ENCODE results near the gene C2orf76.

DNA sequence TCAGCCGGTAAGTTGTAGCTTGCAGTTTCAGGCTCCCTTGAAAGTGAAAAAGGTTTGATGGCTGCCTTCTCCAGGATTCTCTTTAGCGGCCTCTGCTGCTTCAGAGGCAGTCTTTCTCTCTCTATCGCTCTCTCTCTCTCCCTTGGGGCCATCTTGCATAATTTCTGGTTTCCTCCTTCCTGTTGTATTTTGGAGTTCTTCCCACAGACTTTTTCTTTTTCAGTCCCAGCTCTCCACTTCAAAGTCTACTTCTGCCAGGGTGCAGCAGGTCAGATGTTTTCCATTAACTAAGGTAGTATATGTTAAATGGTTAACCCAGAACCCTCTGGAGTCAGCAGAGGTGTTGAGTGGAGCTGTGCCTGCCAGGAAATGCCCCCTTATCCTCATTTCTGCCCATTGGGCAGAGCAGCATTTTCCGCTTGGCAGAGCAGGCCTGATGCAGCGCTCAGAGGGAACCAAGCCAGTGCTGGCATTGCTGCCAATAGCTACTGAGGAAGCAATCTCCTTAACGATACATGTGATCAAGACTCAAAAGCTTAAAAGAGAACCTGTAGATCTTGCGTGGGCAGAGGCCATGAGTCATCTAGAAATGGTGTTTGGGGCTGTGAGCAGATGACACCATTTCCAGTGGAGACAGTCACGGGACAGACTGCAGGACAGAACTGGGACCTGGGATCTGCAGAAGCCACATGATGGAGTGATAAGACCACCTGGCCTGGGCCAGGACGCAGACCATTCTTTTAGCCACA is 20.9 kb upstream of the C2orf76 start:
- TF ChIP-seq, protein P1, sequence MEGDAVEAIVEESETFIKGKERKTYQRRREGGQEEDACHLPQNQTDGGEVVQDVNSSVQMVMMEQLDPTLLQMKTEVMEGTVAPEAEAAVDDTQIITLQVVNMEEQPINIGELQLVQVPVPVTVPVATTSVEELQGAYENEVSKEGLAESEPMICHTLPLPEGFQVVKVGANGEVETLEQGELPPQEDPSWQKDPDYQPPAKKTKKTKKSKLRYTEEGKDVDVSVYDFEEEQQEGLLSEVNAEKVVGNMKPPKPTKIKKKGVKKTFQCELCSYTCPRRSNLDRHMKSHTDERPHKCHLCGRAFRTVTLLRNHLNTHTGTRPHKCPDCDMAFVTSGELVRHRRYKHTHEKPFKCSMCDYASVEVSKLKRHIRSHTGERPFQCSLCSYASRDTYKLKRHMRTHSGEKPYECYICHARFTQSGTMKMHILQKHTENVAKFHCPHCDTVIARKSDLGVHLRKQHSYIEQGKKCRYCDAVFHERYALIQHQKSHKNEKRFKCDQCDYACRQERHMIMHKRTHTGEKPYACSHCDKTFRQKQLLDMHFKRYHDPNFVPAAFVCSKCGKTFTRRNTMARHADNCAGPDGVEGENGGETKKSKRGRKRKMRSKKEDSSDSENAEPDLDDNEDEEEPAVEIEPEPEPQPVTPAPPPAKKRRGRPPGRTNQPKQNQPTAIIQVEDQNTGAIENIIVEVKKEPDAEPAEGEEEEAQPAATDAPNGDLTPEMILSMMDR (IDR thresholded peaks at IDR 0.05; ENCODE audit: poor library complexity), result peak; percentile 32
- TF ChIP-seq EZH2 (IDR thresholded peaks at IDR 0.05; ENCODE audit: borderline replicate concordance), result no peak

Measured in hepatocyte (in vitro differentiated cells).